Measurements from ENCODE around the gene FBRSL1.

FBRSL1 gene

GRCh38 chr12:132513458-132514135 is 23.6 kb downstream of the FBRSL1 start:
- DNase-seq, result no peak

GRCh38 chr12:132514216-132514820 is 24.4 kb downstream of the FBRSL1 start:
- DNase-seq, result no peak

GRCh38 chr12:132514838-132515237 is 24.9 kb downstream of the FBRSL1 start:
- DNase-seq, result peak; percentile 35

DNA sequence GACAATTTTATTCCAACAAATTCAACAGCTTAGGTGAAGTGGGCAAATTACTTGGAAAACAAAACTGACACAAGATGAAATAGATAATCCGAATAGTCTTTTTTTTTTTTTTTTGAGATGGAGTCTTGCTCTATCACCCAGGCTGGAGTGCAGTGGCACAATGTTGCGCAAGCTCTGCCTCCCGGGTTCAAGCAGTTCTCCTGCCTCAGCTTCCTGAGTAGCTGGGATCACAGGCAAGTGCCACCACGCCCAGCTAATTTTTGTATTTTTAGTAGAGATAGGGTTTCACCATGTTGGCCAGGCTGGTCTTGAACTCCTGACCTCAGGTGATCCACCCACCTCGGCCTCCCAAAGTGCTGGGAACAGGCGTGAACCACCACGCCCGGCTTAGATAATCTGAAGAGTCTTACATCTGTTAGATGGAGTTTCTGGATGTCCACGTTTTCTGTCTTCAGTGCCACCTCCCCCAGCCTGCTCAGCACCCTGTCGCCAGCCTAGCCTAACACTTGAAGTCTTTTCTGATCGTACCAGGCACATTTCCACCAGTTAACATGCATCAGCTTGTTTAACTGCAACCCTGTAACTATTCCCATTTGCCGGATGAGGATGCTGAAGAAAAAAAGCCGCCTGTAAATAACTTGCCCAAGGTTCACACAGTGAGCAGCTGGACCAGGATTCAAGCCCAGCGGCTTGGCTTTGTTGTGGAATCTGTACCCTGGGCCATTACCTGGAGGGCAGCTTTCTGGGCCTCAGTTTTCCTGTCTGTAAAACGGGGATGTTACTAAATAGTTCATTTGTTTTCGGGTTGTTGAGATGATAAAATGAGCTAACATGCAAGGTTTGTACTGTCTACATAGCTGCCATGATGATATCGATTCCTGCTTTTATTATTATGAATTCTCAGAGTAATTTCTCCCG is 26.4 kb downstream of the FBRSL1 start:
- peak; percentile 53 for DNase-seq

DNA sequence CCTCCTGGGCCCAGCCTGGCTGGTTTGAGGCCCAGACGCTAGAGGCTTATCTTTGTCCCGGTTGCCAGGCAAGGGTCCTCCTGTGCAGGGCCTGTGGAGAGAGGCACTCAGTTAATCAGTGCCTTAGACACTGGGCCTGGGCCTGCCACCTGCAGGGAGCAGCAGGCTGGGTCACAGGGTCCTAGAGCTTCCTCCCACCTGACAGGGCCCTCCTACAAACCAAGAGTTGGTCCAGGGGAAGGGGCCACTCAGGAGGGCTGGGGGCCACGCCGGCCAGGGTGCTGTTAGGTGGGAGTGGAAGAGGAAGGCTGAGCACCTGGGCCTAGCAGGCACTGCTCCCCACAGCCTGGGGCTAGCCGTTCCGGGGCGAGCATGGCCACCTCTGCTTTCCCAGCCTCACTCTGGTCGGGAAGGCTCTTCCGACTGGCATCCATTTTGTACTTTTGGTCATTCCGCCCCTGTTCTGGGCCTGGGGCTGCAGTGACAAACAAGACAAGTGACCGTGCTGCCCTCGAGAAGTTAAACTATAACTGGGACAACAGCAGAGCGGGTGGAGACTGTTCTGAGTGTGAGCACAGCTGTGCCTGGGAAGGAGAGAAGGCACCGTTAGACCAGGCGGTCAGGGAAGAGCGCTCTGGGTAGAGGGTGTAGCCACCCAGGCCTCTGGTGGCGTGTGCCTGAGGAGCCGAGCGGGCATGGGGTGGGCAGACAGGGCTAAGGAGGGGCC is 27.2 kb downstream of the FBRSL1 start:
- DNase-seq, result no peak

DNA sequence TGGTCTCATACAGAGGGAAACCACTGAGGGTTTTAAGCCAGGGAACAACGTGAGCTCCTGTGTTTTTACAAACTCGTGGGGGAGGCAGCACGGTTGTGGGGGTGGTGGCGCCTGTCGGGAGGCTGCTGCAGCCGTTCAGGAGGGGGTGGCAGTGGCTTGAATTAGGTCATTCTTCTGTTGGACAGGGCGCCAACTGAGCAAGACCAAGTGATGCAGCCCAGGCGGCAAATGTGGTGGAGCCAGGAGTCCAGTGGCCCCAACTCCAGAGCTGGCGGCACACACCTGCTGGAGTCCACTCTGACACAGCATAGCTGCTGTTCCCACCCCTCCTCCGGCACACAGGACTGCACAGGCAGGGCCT is 27.8 kb downstream of the FBRSL1 start:
- DNase-seq, result no peak

- DNase-seq, result no peak
Measured at GRCh38 chr12:132518354-132518992, 28.5 kb downstream of the FBRSL1 start.

DNA sequence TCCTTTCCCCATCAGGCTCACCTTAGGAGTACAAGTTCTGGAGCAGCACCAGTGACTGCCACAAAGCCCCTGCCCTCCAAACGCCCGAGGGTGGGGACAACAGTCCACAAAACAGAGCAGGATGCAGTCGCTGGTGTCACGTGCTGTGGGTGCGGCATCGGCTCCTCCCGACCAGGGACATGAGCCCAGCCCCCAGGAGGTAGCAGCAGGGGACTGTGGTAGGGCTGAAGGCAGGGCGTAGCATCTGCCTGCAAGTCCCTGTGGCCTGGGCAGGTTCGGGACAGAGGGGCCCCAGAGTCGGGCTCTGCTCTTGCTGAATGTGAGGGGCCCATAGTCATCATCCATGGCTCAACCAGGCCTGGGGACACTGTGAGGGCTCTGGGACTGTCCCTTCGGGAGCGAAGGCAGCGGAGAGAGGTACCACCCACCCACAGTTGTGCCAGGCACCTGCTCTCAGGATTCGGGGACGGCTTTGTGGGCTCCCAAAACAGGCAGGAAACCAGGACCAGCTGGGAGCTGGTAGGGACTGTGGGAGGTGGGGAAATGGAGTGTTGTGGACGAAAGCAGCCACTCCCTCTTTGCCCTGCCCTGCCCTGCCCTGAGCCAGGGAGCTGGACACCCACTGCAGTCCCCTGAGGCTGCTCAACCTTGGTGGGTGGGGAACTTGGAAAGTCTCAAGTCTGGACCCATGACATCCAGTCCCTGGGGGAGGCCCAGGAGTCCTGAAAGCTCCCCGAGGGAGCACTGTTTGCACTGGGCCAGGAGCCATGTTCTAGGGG is 30.7 kb downstream of the FBRSL1 start:
- DNase-seq, result no peak

- no peak for DNase-seq
Measured at GRCh38 chr12:132521200-132521580, 31.2 kb downstream of the FBRSL1 start.

GRCh38 chr12:132521712-132522292 is 31.9 kb downstream of the FBRSL1 start:
- DNase-seq, result no peak

DNA sequence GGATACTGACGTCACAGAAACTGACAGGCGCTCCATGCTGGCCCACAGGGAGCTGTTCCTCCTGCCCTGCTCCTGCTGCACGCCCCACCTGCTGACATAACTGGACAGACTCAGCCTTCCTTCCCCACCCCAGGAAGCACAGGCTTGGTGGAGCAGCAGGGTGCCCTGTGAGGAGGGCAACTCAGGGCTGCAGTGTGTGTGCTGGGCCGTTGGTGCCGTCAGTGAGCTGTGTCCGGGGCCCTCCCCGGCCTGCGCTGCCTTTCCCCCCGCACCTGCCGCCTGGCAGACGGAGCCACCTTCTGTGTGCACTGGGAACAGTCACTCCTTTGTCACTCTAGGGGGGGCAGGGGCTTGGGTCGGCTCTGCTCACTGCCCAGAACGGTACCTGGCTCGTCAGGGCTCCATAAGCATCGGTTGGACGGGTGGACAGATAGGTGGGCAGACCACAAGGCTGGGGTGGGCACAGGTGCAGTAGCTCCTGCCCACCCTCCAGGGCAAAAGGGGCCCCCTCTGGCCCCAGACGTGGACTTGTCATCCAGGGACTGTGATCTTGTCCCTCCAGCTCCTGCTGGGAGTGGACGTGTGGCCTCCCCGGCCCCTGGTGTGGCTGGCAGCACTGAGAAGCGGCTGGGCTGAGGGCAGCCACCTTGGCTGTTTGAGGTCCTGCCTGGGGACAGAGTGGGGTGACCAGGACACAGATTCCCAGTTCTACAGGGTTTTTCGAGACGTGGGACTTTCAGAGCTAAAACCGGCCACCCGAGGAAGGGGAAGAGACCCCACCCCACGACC is 32.8 kb downstream of the FBRSL1 start:
- DNase-seq, result no peak

DNA sequence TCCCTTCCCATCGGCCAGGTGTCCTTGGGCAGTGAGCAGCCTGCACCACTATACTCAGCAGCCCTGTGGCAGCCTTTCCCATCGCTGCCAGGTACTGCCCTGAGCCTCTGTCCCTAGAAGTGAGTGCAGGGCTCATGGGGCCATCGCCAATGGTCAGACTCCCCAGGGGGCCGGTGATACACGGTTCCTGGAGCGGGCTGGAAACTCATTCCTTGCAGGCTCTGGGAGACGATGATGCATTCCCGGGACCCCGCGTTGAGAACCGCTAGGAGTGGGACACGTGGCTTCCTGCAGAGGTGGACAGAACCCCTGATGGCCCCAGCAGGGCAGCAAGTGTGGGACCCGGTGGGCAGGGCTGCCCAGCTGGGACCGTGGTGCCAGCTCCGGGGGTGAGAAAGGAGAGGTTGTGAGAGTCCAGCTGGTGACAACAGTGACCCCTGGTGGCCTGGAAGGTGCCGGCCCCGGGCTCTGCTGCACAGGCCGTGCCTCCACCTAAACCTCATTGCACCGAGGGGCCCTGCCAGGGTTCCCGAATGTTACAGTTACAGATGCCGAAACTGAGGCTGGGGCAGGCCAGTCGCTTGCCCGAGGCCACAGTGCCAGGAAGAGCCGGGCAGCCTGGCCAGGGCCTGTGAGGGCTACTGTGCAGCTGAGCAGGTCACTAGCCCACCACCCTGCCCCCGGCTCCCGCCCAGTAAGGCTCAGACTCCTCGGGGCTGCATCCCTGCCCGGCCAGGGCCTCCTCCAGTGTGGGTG is 33.8 kb downstream of the FBRSL1 start:
- DNase-seq, result peak; percentile 81

- no peak for DNase-seq
Measured at GRCh38 chr12:132524405-132524804, 34.5 kb downstream of the FBRSL1 start.

GRCh38 chr12:132525011-132525832 is 35.3 kb downstream of the FBRSL1 start:
- no peak for DNase-seq

- DNase-seq, result no peak
Measured at GRCh38 chr12:132525833-132526455, 36.0 kb downstream of the FBRSL1 start.

GRCh38 chr12:132527186-132527882 is 37.4 kb downstream of the FBRSL1 start:
- no peak for DNase-seq

GRCh38 chr12:132527883-132528264 is 37.9 kb downstream of the FBRSL1 start:
- no peak for DNase-seq
